ENCODE results near the gene ECE2. TPM values are rescaled to one million over a fixed set of nuclear protein-coding genes. Genes with fewer than 3 reads are reported as not detected.

The ECE2 gene
- total and polyA plus RNA-seq, 10 of the 15 experiments (the other 5 are each of a cell fraction or from before 2014, with no cell fraction given) = not detected

GRCh38 chr3:184311633-184312032 is 35.8 kb downstream of the ECE2 start:
- ChIA-PET RAD21 (ENCODE audit: unreplicated experiment) (no interaction called here), CTCF (interaction anchor here (0.8 kb wide), 1 partner anchor 11 kb away, joined by 6 read pairs; no protein-coding TSS in a partner anchor)
- peaks cover 5 to 6% of the 10 kb centered on the region in 2 experiments for H3K36me3 ChIP-seq (ENCODE audit: control insufficient read depth in 2 of 2, insufficient read depth in 2 of 2, low read length in 1 of 2)

More at GRCh38 chr3:184311633-184312032, 35.8 kb downstream of the ECE2 start:
- no peak overlapping the region for H3K4me2 ChIP-seq (ENCODE audit: control insufficient read depth, insufficient read depth)
- no peak overlapping the region for H2AFZ ChIP-seq (ENCODE audit: control insufficient read depth, low read depth, low read length)
- H3K9me3 ChIP-seq (replicated peaks; ENCODE audit: control insufficient read depth, insufficient read depth, low read length) = no peaks in the 10 kb centered on the region
- H4K20me1 ChIP-seq (ENCODE audit: control insufficient read depth, insufficient read depth) = peaks cover 7% of the 10 kb centered on the region
- peaks cover 21% of the 10 kb centered on the region for H3K79me2 ChIP-seq (ENCODE audit: control insufficient read depth, insufficient read depth, low read length)
- ATAC-seq (no peak), FAIRE-seq (no peak), DNase-seq (ENCODE audit: low read depth, low spot score) (no peak)
- no peak overlapping the region for H3K9ac ChIP-seq (ENCODE audit: control insufficient read depth, insufficient read depth, low read length)
- no peak overlapping the region for H3K4me3 ChIP-seq
- intact Hi-C loops (cut with micrococcal nuclease; ENCODE audit: unreplicated experiment) (no loop called here), in situ Hi-C loops (cut with MboI) (no loop called here)
- POLR2A ChIA-PET = interaction anchor here (0.6 to 0.8 kb wide), 2 partner anchors 143 to 154 kb away, joined by 3 read pairs; no protein-coding TSS in a partner anchor
- no peaks in the 10 kb centered on the region for H3K27me3 ChIP-seq (replicated peaks in 1 of 2; ENCODE audit: control insufficient read depth in 2 of 2, insufficient read depth in 2 of 2, low read length in 1 of 2)
- BruUV-seq (replicated peaks) = no TSS peak
- SMC1A ChIA-PET (ENCODE audit: uncharacterized antibody, unreplicated experiment) = no interaction called here
- TF ChIP-seq RAD21 (IDR thresholded peaks at IDR 0.05; ENCODE audit: insufficient read depth, low read depth, low read length) (no peak), MAX (IDR thresholded peaks at IDR 0.05; ENCODE audit: low read depth, low read length) (no peak), JUND (IDR thresholded peaks at IDR 0.05; ENCODE audit: low read depth, low read length) (no peak), SUZ12 (IDR thresholded peaks at IDR 0.05; ENCODE audit: unreplicated experiment) (no peak), E2F8 (IDR thresholded peaks at IDR 0.05; ENCODE audit: low read depth, partially characterized antibody) (no peak), HCFC1 (IDR thresholded peaks at IDR 0.05; ENCODE audit: low read length) (no peak), SMARCA5 (IDR thresholded peaks at IDR 0.05) (no peak), E2F4 (IDR thresholded peaks at IDR 0.05; ENCODE audit: low read depth, low read length) (no peak), MTA3 (IDR thresholded peaks at IDR 0.05; ENCODE audit: borderline replicate concordance, low read length) (no peak), IRF5 (IDR thresholded peaks at IDR 0.05; ENCODE audit: borderline replicate concordance) (no peak), ZNF274 (IDR thresholded peaks at IDR 0.05; ENCODE audit: insufficient read depth, insufficient read length) (no peak), RELB (IDR thresholded peaks at IDR 0.05; ENCODE audit: low read depth) (no peak), RCOR1 (conservative IDR thresholded peaks at IDR 0.05; ENCODE audit: low read depth, low read length) (no peak)
- H3K4me1 ChIP-seq (ENCODE audit: control insufficient read depth, insufficient read depth, low read length) = 0 out of 2 replicates have a peak, but pooled peaks cover 2% of the 10 kb centered on the region
- H3K27ac ChIP-seq (ENCODE audit: control insufficient read depth, insufficient read depth) = no peak overlapping the region
